Measurements from ENCODE around the gene POLE.

The POLE gene

DNA sequence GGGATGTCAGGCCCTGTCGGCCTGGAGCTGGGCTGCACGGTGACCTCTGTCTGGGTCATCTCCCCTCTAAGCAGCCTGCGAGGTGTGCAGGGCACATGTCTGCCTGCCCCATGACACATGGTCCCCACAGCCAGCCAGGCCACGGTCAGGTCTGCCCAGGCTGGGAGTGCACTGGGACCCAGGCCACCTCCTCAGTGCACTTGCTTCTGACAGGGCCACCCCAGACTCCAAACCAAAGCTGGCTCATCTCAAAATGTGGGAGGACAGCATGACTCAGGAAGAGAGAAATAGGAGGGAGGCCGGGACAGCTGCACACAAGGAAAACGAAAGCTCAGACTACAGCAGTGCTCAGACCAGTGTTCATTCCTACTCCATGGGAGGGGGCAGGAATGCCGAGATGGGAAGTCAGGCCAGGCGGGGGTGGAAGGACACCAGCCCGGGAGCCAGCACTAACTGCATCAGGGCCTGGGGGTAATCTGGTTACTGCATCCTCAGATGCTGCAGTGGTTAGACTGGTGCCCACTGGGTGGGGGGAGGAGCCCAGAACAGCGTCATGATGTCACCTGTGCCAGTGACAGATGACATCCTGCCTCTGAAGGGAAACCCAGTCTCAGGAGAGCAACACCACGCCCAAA is 64.6 kb downstream of the POLE start (continued):
- TF ChIP-seq KLF9 (tag by site-specific recombination; IDR thresholded peaks at IDR 0.05; ENCODE audit: low read depth) = no peak
- TF ChIP-seq TSHZ1 (tag by site-specific recombination; IDR thresholded peaks at IDR 0.05; ENCODE audit: borderline replicate concordance) = no peak
- TF ChIP-seq ZNF16 (tag by site-specific recombination; IDR thresholded peaks at IDR 0.05; ENCODE audit: low read depth) = no peak
- TF ChIP-seq, protein P1, sequence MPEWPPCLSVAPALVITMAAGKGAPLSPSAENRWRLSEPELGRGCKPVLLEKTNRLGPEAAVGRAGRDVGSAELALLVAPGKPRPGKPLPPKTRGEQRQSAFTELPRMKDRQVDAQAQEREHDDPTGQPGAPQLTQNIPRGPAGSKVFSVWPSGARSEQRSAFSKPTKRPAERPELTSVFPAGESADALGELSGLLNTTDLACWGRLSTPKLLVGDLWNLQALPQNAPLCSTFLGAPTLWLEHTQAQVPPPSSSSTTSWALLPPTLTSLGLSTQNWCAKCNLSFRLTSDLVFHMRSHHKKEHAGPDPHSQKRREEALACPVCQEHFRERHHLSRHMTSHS (tag by site-specific recombination; IDR thresholded peaks at IDR 0.05) = no peak
- TF ChIP-seq, protein P2, sequence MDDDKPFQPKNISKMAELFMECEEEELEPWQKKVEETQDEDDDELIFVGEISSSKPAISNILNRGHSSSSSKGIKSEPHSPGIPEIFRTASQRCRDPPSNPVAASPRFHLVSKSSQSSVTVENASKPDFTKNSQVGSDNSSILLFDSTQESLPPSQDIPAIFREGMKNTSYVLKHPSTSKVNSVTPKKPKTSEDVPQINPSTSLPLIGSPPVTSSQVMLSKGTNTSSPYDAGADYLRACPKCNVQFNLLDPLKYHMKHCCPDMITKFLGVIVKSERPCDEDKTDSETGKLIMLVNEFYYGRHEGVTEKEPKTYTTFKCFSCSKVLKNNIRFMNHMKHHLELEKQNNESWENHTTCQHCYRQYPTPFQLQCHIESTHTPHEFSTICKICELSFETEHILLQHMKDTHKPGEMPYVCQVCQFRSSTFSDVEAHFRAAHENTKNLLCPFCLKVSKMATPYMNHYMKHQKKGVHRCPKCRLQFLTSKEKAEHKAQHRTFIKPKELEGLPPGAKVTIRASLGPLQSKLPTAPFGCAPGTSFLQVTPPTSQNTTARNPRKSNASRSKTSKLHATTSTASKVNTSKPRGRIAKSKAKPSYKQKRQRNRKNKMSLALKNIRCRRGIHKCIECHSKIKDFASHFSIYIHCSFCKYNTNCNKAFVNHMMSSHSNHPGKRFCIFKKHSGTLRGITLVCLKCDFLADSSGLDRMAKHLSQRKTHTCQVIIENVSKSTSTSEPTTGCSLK (tag by site-specific recombination; IDR thresholded peaks at IDR 0.05) = no peak
- TF ChIP-seq ATF2 (tag by site-specific recombination; IDR thresholded peaks at IDR 0.05; ENCODE audit: low read depth) = 0 out of 2 replicates have a peak, but pooled peaks have one; percentile 49
- peak; percentile 63; the same call in 1 of the 2 replicates for TF ChIP-seq KLF8 (tag by site-specific recombination; IDR thresholded peaks at IDR 0.05)
- TF ChIP-seq ZNF132 (tag by site-specific recombination; IDR thresholded peaks at IDR 0.05; ENCODE audit: borderline replicate concordance) = no peak
- no peak for TF ChIP-seq ZNF48 (tag by site-specific recombination; IDR thresholded peaks at IDR 0.05)
- no peak for TF ChIP-seq ZBTB8A (tag by site-specific recombination; IDR thresholded peaks at IDR 0.05)
- TF ChIP-seq ZNF174 (tag by site-specific recombination; IDR thresholded peaks at IDR 0.05) = no peak
- TF ChIP-seq ZNF514 (tag by site-specific recombination; IDR thresholded peaks at IDR 0.05) = no peak
- peak; percentile 75 for TF ChIP-seq OSR2 (tag by site-specific recombination; IDR thresholded peaks at IDR 0.05)
- TF ChIP-seq, protein P3, sequence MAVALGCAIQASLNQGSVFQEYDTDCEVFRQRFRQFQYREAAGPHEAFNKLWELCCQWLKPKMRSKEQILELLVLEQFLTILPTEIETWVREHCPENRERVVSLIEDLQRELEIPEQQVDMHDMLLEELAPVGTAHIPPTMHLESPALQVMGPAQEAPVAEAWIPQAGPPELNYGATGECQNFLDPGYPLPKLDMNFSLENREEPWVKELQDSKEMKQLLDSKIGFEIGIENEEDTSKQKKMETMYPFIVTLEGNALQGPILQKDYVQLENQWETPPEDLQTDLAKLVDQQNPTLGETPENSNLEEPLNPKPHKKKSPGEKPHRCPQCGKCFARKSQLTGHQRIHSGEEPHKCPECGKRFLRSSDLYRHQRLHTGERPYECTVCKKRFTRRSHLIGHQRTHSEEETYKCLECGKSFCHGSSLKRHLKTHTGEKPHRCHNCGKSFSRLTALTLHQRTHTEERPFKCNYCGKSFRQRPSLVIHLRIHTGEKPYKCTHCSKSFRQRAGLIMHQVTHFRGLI (tag by site-specific recombination; IDR thresholded peaks at IDR 0.05) = no peak
- no peak for TF ChIP-seq ZNF555 (tag by site-specific recombination; conservative IDR thresholded peaks at IDR 0.05)
- TF ChIP-seq ZNF670 (tag by site-specific recombination; IDR thresholded peaks at IDR 0.05; ENCODE audit: low read depth) = no peak
- no peak for TF ChIP-seq ZNF548 (tag by site-specific recombination; IDR thresholded peaks at IDR 0.05)
- no peak for TF ChIP-seq ZBTB26 (tag by site-specific recombination; optimal IDR thresholded peaks at IDR 0.05)
- no peak; the same call in 1 of the 2 replicates for TF ChIP-seq GLIS2 (tag by site-specific recombination; IDR thresholded peaks at IDR 0.05)
- TF ChIP-seq ZNF362 (tag by site-specific recombination; IDR thresholded peaks at IDR 0.05) = no peak
- TF ChIP-seq ZNF24 (tag by site-specific recombination; IDR thresholded peaks at IDR 0.05) = no peak
- TF ChIP-seq HOXA7 (CRISPR knock-in tag; IDR thresholded peaks at IDR 0.05; ENCODE audit: borderline replicate concordance) = no peak
- TF ChIP-seq ZNF843 (tag by site-specific recombination; IDR thresholded peaks at IDR 0.05) = no peak
- no peak for TF ChIP-seq FEZF1 (tag by site-specific recombination; IDR thresholded peaks at IDR 0.05)
- TF ChIP-seq ZNF610 (tag by site-specific recombination; IDR thresholded peaks at IDR 0.05; ENCODE audit: borderline replicate concordance) = no peak
- TF ChIP-seq ZNF157 (tag by site-specific recombination; IDR thresholded peaks at IDR 0.05) = no peak
- no peak for TF ChIP-seq ZNF660 (tag by site-specific recombination; IDR thresholded peaks at IDR 0.05)
- no peak for TF ChIP-seq ZNF19 (tag by site-specific recombination; IDR thresholded peaks at IDR 0.05; ENCODE audit: low read depth)
- no peak for TF ChIP-seq ZNF654 (tag by site-specific recombination; IDR thresholded peaks at IDR 0.05; ENCODE audit: low read depth)

Measured in HEK293 (cell line).